Measurements from ENCODE around the gene TRDN. TPM values are rescaled to one million over a fixed set of nuclear protein-coding genes. Genes with fewer than 3 reads are reported as not detected.
A peak's percentile ranks its signal among the peaks of the same experiment; 100 is the strongest.
"Not testable (repeated sequence)": the region's sequence is repeated elsewhere in the genome, so short reads cannot be mapped to it uniquely, and the experiment has no call there.

The TRDN gene
- total and polyA plus RNA-seq, 2 experiments from 2014 or later: 0.10 to 0.48 TPM

- no peaks in the 10 kb centered on the region for H3K36me3 ChIP-seq (replicated peaks; ENCODE audit: insufficient read depth, low read depth)
- DNase-seq (ENCODE audit: low spot score): peak; percentile 54
Measured at GRCh38 chr6:123323452-123324329, 313.1 kb downstream of the TRDN start.

GRCh38 chr6:123321020-123321419 lies 315.7 kb downstream of the TRDN start:
- no peak for DNase-seq (ENCODE audit: low spot score)
- no peaks in the 10 kb centered on the region for H3K9me2 ChIP-seq (replicated peaks; ENCODE audit: insufficient read depth)
- H3K4me1 ChIP-seq (ENCODE audit: insufficient read depth): no peaks in the 10 kb centered on the region
- no peaks in the 10 kb centered on the region for H3K9me3 ChIP-seq (ENCODE audit: low read depth)
- H3K4me3 ChIP-seq: no peak overlapping the region
- H2AFZ ChIP-seq: no peak overlapping the region
- H3K27me3 ChIP-seq: no peaks in the 10 kb centered on the region
- no peak for TF ChIP-seq EZH2phosphoT487 (IDR thresholded peaks at IDR 0.05; ENCODE audit: low read depth, severe bottlenecking, unreplicated experiment)
- 76% methylated on average over 7 of the region's 7 CpGs for WGBS (ENCODE audit: low lambda C conversion rate, missing lambda C conversion rate)
- no peaks in the 10 kb centered on the region for H3K36me3 ChIP-seq (replicated peaks; ENCODE audit: insufficient read depth, low read depth)
- H3K79me2 ChIP-seq: no peaks in the 10 kb centered on the region
- no peak overlapping the region for H3K27ac ChIP-seq
- H4K20me1 ChIP-seq (ENCODE audit: insufficient read depth, poor library complexity, severe bottlenecking): no peaks in the 10 kb centered on the region
- H3K4me2 ChIP-seq: no peak overlapping the region

More at GRCh38 chr6:123323452-123324329, 313.1 kb downstream of the TRDN start:
- H3K9me3 ChIP-seq (ENCODE audit: low read depth): no peaks in the 10 kb centered on the region
- no peak overlapping the region for H3K4me3 ChIP-seq
- no peaks in the 10 kb centered on the region for H3K79me2 ChIP-seq
- no peaks in the 10 kb centered on the region for H3K4me1 ChIP-seq (ENCODE audit: insufficient read depth)
- no peak overlapping the region for H3K27ac ChIP-seq
- 81% methylated on average over 3 of the region's 3 CpGs for WGBS (ENCODE audit: low lambda C conversion rate, missing lambda C conversion rate)
- no peaks in the 10 kb centered on the region for H4K20me1 ChIP-seq (ENCODE audit: insufficient read depth, poor library complexity, severe bottlenecking)
- TF ChIP-seq EZH2phosphoT487 (IDR thresholded peaks at IDR 0.05; ENCODE audit: low read depth, severe bottlenecking, unreplicated experiment) (no peak), EZH2 (IDR thresholded peaks at IDR 0.05; ENCODE audit: borderline replicate concordance) (no peak)
- TF ChIP-seq, protein P1, sequence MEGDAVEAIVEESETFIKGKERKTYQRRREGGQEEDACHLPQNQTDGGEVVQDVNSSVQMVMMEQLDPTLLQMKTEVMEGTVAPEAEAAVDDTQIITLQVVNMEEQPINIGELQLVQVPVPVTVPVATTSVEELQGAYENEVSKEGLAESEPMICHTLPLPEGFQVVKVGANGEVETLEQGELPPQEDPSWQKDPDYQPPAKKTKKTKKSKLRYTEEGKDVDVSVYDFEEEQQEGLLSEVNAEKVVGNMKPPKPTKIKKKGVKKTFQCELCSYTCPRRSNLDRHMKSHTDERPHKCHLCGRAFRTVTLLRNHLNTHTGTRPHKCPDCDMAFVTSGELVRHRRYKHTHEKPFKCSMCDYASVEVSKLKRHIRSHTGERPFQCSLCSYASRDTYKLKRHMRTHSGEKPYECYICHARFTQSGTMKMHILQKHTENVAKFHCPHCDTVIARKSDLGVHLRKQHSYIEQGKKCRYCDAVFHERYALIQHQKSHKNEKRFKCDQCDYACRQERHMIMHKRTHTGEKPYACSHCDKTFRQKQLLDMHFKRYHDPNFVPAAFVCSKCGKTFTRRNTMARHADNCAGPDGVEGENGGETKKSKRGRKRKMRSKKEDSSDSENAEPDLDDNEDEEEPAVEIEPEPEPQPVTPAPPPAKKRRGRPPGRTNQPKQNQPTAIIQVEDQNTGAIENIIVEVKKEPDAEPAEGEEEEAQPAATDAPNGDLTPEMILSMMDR (IDR thresholded peaks at IDR 0.05; ENCODE audit: poor library complexity): no peak
- no peaks in the 10 kb centered on the region for H3K27me3 ChIP-seq
- no peaks in the 10 kb centered on the region for H3K9me2 ChIP-seq (replicated peaks; ENCODE audit: insufficient read depth)
- H2AFZ ChIP-seq: no peak overlapping the region
- no peak overlapping the region for H3K4me2 ChIP-seq

DNA sequence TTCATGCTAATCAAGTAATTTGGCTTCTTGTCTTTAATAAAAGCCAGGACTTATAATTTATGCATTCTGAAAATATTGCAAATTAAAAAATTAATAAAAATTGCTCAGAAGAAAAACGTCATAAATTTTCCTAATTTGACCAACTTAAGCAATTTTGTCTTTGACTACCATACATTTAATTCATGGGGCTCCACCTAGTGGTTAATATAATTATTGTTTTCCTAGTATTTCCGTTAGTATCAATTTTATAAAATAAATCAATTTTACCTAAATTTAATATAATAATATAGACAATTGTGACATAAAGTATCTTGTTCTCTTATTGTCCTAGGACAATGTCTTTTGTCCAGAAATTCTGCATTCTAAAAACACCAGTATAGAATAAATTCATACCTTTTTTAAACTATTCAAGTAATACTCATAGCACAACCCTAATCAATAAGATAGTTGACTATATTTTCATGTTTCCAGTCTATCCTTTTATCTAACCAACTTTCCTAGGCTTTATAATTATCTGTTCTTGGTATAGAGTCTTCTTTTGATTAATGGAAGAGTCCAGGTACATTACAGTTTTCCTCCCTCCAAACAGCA lies 319.9 kb downstream of the TRDN start:
- Histone ChIP-seq H3K9me2 (replicated peaks; ENCODE audit: insufficient read depth) (no peaks in the 10 kb centered on the region), H2AFZ (no peak overlapping the region), H3K9me3 (ENCODE audit: low read depth) (no peaks in the 10 kb centered on the region), H3K27me3 (no peaks in the 10 kb centered on the region), H3K79me2 (no peaks in the 10 kb centered on the region), H3K4me3 (no peak overlapping the region), H3K27ac (no peak overlapping the region), H4K20me1 (ENCODE audit: insufficient read depth, poor library complexity, severe bottlenecking) (no peaks in the 10 kb centered on the region), H3K36me3 (replicated peaks; ENCODE audit: insufficient read depth, low read depth) (no peaks in the 10 kb centered on the region), H3K4me1 (ENCODE audit: insufficient read depth) (no peaks in the 10 kb centered on the region), H3K4me2 (no peak overlapping the region)
- WGBS (ENCODE audit: low lambda C conversion rate, missing lambda C conversion rate): 4% methylated on average over 2 of the region's 2 CpGs
- DNase-seq (ENCODE audit: low spot score): peak; percentile 28
- no peak for TF ChIP-seq EZH2 (IDR thresholded peaks at IDR 0.05; ENCODE audit: borderline replicate concordance)
- TF ChIP-seq EZH2phosphoT487 (IDR thresholded peaks at IDR 0.05; ENCODE audit: low read depth, severe bottlenecking, unreplicated experiment): no peak
- TF ChIP-seq, protein P1 (IDR thresholded peaks at IDR 0.05; ENCODE audit: poor library complexity): peak; percentile 73

DNA sequence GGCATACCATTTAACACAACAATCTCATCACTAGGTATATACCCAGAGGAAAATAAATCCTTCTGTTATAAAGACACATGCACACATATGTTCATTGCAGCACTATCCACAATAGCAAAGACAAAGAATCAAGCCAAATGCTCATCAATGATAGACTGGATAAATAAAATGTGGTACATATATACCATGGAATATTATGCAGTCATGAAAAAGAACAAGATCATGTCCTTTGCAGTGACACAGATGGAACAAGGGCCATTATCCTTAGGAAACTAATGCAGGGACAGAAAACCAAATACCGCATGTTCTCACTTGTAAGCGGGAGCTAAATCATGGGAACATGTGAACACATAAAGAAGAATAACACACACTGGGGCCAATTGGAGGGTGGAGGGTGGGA lies 322.3 kb downstream of the TRDN start:
- H3K36me3 ChIP-seq (replicated peaks; ENCODE audit: insufficient read depth, low read depth); H3K27me3 ChIP-seq; H2AFZ ChIP-seq; H3K9me3 ChIP-seq (ENCODE audit: low read depth); H3K4me1 ChIP-seq (ENCODE audit: insufficient read depth); DNase-seq (ENCODE audit: low spot score); H3K79me2 ChIP-seq; H3K4me2 ChIP-seq; H3K4me3 ChIP-seq; H4K20me1 ChIP-seq (ENCODE audit: insufficient read depth, poor library complexity, severe bottlenecking); H3K9me2 ChIP-seq (replicated peaks; ENCODE audit: insufficient read depth); H3K27ac ChIP-seq: not testable (repeated sequence)
- WGBS (ENCODE audit: low lambda C conversion rate, missing lambda C conversion rate): 98% methylated on average over 2 of the region's 2 CpGs
